ENCODE results near the gene SCGB1D1.

DNA sequence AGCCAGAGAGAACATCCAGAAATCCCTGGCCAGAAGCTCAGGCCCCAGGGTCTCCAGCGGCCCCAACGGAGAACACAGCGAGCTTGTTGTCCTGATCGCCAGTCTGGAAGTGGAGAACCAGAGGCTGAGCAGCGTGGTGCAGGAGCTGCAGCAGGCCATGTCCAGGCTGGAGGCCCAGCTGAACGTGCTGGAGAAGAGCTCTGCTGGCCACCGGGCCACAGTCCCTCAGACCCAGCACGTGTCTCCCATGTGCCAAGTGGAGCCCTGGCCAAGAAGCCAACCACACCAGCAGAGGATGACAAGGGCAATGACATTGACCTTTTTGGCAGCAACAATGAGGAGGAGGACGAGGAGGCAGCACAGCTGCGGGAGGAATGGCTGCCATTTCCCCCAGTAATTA lies 20.6 kb upstream of the SCGB1D1 start:
- TF ChIP-seq, protein P1, sequence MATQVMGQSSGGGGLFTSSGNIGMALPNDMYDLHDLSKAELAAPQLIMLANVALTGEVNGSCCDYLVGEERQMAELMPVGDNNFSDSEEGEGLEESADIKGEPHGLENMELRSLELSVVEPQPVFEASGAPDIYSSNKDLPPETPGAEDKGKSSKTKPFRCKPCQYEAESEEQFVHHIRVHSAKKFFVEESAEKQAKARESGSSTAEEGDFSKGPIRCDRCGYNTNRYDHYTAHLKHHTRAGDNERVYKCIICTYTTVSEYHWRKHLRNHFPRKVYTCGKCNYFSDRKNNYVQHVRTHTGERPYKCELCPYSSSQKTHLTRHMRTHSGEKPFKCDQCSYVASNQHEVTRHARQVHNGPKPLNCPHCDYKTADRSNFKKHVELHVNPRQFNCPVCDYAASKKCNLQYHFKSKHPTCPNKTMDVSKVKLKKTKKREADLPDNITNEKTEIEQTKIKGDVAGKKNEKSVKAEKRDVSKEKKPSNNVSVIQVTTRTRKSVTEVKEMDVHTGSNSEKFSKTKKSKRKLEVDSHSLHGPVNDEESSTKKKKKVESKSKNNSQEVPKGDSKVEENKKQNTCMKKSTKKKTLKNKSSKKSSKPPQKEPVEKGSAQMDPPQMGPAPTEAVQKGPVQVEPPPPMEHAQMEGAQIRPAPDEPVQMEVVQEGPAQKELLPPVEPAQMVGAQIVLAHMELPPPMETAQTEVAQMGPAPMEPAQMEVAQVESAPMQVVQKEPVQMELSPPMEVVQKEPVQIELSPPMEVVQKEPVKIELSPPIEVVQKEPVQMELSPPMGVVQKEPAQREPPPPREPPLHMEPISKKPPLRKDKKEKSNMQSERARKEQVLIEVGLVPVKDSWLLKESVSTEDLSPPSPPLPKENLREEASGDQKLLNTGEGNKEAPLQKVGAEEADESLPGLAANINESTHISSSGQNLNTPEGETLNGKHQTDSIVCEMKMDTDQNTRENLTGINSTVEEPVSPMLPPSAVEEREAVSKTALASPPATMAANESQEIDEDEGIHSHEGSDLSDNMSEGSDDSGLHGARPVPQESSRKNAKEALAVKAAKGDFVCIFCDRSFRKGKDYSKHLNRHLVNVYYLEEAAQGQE (IDR thresholded peaks at IDR 0.05; ENCODE audit: insufficient read depth in 1 of 2, low read depth in 2 of 2, low read length in 2 of 2): no peak
- TF ChIP-seq POLR2AphosphoS5 (IDR thresholded peaks at IDR 0.05; ENCODE audit: low read depth, low read length): no peak
- TF ChIP-seq TAF1 (IDR thresholded peaks at IDR 0.05; ENCODE audit: borderline replicate concordance, insufficient read depth, low read length): no peak

All from PFSK-1 (cell line).